HG02642 (cell line): ENCODE measurements around the gene SBNO2.
A peak's percentile ranks its signal among the peaks of the same experiment; 100 is the strongest.
"Not testable (repeated sequence)": the region's sequence is repeated elsewhere in the genome, so short reads cannot be mapped to it uniquely, and the experiment has no call there.

ENCODE experiments used
- ATAC-seq: cut with Tn5 transposase; IDR thresholded peaks from one replicate; pipeline ENCODE4 v1.9.1; 2021; ENCODE audit warnings: mild to moderate bottlenecking; ENCODE audit not compliant: unreplicated experiment, poor library complexity

The SBNO2 gene

DNA sequence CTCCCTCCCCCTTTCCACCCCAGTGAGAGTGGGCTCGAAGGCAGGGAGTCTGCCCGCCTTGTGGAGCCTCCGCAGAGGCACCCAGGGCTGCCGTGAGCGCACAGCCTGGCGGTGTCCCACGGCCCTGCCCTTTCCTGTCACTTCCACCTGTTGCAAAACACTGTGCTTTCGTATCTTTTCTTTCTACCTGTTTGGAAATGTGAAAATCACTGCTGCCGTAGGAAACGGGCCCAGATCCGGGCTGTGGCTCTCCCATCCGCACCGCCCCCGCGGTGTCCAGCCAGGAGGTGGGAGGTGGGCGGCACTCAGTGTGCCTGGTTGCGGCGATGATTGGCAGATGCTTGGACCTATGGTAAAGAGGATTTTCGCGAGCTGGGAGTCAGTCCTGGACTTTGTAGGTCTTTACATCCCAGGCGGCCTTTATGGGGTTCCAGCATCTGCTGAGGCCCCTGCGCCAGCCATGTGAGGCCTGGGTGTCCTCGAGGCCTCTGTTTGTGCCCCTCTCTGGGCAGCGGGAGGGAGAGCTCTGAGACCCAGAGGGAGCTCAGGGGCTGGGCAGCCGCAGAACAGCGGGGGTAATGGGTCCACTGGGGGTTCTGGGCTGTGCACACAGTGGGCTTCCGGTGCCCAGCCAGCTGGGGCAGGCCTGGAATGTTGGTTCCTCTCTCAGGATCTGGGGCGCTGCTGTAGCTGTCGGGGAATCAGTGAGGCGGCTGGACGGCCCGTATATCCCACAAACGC, 37.6 kb upstream of the SBNO2 start:
- ATAC-seq = no peak

DNA sequence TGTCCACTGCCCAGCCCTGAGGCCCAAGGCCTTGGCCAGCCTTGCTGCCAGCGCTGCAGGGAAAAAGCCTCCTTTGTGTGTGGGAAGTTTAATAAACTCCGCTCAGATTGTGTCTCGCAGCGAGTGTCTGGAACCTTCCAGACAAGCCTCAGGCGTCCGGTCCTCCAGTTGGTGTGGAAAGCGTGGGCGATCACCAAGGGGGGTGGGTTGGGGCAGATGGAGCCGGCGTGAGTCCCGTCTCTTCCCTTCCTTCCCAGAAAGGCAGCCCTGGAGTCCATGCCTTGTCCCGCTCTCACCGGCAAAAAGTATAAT, 36.1 kb upstream of the SBNO2 start:
- no peak for ATAC-seq

DNA sequence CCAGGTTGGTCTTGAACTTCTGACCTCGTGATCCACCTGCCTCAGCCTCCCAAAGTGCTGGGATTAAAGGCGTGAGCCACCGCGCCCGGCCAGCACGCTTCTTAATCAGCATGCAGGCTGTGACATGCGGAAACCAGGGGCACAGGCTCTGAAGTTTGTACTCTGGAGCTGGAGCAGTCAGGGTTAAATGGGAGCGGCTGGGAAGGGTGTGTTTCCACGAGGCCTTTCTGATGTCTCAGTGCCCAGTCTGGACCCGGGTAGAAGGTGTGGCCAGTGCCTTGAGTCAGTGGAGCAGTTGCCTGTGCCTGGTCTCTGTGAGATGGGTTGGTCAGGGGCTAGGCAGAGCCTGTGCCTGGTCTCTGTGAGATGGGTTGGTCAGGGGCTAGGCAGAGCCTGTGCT, 34.8 kb upstream of the SBNO2 start:
- not testable (repeated sequence) for ATAC-seq

DNA sequence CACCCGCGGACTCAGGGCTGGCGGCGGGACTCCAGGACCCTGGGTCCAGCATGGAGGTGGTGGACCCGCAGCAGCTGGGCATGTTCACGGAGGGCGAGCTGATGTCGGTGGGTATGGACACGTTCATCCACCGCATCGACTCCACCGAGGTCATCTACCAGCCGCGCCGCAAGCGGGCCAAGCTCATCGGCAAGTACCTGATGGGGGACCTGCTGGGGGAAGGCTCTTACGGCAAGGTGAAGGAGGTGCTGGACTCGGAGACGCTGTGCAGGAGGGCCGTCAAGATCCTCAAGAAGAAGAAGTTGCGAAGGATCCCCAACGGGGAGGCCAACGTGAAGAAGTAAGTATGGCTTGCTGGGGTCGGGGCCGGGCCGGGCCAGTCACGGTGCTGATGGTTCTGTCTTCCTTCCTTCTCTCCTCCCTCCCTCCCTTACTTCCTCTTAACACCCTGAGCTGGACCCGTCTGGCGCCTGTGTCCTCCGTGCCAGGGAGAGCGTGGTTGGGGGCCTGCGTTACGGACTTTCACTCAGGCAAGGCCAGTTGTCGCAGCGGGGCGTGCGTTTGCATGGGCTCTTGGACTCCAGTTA, 32.9 kb upstream of the SBNO2 start:
- no peak for ATAC-seq

DNA sequence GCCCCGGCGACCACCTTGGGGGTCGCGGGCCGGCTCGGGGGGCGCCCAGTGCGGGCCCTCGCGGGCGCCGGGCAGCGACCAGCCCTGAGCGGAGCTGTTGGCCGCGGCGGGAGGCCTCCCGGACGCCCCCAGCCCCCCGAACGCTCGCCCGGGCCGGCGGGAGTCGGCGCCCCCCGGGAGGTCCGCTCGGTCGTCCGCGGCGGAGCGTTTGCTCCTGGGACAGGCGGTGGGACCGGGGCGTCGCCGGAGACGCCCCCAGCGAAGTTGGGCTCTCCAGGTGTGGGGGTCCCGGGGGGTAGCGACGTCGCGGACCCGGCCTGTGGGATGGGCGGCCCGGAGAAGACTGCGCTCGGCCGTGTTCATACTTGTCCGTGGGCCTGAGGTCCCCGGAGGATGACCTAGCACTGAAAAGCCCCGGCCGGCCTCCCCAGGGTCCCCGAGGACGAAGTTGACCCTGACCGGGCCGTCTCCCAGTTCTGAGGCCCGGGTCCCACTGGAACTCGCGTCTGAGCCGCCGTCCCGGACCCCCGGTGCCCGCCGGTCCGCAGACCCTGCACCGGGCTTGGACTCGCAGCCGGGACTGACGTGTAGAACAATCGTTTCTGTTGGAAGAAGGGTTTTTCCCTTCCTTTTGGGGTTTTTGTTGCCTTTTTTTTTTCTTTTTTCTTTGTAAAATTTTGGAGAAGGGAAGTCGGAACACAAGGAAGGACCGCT, 32.2 kb upstream of the SBNO2 start:
- ATAC-seq = no peak

DNA sequence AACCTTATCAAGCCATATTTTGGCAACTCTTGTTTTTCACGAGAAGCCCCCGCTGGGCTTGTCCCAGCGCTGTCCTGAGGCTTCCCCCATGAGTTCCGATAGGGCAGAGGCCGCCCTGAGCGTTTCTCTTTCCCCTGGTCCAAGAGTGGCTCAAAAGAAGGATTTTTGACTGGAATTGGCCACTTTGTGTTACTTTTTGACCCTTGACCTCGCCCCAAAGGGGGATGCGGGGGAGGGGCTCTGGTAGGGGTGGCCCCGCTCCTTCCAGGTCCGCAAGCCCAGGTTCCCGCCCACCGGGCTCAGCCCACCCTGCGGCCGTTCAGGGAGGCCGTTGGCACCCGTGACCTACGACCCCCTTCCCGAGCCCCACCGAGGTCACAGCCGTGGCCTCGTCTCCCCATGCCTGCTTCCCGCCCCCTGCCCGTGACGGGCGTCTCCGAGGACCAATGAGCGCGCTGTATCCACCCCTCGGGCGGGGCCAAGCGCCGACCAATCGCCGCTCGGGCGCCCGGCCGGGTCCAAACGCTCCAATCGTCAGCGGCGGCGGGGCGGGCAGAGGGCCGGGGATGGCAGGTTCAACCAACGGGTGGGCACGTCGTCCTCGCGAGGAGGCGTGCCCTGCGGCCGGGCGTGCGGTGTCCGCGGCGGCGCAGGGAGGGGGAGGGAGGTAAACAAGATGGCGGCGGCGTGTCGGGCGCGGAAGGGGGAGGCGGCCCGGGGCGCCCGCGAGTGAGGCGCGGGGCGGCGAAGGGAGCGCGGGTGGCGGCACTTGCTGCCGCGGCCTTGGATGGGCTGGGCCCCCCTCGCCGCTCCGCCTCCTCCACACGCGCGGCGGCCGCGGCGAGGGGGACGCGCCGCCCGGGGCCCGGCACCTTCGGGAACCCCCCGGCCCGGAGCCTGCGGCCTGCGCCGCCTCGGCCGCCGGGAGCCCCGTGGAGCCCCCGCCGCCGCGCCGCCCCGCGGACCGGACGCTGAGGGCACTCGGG, 31.3 kb upstream of the SBNO2 start, which contains the start of gene STK11:
STK11 (plus strand) TSS at position 665 of the 986 bp plus-strand sequence. CDS start 1,136 bp downstream, outside the sequence.
- peak; percentile 89 for ATAC-seq

DNA sequence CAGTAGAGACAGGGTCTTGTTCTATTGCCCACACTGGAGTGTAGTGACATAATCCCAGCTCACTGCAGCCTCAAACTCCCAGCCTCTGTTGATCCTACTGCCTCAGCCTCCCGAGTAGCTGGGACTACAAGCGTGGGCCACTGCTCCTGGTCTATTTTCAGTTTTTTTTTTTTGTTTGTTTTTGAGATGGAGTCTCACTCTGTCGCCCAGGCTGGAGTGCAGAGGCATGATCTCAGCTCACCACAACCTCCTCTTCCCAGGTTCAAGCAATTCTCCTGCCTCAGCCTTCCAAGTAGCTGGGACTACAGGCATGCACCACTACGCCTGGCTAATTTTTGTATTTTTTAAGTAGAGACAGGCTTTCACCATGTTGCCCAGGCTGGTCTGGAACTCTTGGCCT, 26.5 kb upstream of the SBNO2 start:
- ATAC-seq = not testable (repeated sequence)

DNA sequence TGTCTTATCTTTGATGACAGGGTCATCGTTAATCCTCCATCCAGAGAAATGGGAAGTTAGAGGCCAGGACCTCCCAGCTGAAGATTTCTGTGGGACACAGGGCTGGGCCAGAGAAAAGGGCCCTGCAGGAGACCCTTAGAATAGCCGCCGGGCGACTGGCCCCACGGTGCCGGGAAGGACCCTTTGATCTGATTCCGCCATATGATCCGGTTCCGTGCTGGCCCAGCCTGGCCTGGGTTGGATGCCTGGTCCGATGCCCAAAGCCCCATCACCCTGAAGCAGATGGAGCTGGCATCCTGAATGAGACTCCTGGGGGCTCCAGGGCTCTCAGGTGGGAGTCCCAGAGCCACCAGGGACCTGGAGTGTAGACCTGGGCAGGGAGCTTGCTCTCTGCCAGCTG, 25.5 kb upstream of the SBNO2 start:
- ATAC-seq = no peak

DNA sequence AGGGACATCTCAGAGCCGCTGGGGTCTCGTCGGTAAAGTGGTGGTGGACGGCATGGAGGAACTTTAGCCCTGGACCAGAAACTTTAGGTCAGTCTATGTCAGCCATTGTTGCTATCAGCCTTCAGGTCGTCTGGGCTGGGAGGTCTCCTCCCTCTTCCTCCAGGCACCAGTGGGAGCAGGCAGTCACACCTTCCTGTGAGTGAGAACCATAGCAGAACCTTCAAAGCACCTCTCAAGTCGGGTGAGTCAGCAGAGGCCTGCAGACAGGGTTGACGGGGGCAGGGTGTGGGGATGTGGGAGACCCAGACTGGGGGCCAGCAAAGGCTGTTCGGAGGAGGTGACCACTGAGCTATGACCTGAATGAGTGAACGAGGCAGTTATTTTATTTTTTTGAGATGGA, 15.4 kb upstream of the SBNO2 start:
- no peak for ATAC-seq

DNA sequence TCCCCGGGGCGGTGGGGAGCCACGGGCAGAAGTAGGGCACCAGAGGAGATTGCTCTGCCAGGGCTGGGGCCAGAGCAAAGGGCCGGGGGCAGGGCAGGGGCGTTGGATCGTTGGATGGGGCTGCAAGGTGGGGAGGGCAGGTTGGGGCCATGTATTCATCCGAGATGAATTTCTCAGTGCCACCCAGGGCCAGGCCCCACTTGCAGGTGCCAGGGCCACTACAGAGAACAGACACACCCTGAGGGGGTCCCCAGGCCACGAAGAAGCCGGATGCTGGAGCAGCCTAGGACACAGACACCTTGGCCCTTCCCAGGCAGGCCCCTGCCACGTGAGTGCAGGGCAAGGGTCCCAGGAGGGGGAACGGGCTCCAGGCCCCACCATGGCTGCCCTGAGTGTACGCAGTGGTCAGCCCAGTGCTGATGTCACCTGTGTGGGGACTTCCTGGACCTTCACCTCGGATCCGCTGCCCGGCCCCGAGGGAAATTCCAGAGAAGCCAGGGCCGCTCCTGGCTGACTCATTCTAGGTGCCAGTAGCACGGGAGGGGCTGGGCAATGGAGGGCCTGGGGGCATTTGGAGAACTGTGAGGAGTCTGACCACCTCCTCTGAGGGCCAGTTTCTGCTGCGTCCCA, 9.6 kb upstream of the SBNO2 start:
- no peak for ATAC-seq

DNA sequence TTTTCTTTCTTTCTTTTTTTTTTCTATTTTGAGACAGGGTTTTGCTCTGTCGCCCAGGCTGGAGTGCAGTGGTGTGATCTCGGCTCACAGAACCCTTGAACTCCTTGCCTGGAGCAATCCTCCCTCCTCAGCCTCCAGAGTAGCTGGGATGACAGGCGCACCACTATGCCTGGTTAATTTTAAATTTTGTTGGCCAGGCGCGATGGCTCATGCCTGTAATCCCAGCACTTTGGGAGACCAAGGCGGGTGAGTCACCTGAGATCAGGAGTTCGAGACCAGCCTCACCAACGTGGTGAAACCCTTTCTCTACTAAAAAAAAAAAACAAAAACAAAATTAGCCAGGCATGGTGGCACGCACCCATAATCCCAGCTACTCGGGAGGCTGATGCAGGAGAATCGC, 8.7 kb upstream of the SBNO2 start:
- no peak for ATAC-seq

DNA sequence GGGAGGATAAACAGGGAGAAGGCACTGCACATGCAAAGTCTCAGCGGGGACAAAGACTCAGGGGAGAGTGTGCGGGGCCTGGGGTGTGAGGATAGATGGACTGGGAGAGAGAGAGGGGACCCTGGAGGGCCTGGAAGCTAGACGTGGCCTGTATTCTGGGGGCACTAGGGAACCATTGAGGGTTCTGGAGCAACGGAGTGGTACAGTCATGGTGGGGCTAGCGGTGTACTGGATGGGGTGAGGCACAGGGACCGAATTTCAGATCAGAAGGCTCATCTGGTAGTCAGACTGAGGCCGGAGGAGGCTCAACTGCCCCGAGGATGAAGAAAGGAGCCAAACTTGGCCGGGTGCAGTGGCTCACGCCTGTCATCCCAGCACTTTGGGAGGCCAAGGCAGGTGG, 8.0 kb upstream of the SBNO2 start:
- ATAC-seq = no peak

DNA sequence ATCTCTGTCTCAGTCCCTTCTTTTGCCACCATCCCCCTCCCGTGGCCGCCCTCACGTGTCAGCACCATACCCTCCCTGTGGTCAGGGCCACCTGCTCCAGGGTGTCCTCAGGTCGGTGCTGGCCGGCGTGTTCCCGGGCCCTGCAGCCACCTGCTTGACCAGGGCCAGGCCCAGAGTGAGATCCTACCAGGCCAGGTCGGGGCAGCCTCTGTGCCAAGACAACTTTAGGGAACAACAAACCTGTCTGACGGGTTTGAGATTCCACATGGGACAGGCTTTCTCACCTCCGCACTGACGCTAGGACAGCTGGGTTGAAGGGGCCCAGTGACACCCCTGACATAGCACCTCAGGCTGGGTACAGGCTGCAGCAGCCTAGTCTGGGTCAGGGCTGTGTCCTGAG, 7.5 kb upstream of the SBNO2 start:
- no peak for ATAC-seq

DNA sequence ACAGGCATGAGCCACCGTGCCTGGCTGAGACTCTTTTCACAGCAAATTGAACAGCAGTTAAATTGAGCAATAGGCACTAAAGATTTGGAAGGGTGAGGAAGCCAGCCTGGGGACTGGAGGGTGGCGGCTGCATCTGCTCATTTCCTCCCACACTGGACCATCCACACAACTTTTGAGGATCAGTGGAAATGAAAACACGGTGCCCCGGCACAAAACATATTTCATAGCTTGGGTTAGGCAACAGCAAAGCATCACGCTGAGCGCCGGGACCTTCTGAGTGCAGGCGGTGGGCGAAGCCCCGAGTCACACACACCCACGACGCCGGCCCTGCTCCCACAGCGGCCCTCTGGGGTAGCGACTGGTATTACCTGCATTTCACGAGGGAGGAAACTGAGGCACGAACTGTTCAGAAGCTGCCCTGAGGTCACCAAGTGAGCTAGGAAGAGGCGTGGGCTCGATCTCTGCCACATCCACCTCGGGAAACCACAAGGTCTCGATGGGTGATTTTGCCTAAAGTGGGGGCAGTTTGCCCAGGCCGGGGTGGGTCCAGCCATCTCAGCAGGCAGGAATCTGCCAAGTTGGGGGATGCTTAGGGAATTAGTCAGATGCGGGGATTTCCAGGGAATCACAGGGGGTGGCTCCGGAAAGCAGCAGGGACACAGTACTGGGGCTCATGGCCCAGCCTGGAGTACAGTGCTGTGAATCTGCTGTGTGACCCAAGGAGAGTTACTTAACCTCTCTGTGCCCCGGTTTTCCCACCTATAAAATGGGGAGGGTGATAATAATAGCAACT, 3.5 kb upstream of the SBNO2 start:
- ATAC-seq = no peak

DNA sequence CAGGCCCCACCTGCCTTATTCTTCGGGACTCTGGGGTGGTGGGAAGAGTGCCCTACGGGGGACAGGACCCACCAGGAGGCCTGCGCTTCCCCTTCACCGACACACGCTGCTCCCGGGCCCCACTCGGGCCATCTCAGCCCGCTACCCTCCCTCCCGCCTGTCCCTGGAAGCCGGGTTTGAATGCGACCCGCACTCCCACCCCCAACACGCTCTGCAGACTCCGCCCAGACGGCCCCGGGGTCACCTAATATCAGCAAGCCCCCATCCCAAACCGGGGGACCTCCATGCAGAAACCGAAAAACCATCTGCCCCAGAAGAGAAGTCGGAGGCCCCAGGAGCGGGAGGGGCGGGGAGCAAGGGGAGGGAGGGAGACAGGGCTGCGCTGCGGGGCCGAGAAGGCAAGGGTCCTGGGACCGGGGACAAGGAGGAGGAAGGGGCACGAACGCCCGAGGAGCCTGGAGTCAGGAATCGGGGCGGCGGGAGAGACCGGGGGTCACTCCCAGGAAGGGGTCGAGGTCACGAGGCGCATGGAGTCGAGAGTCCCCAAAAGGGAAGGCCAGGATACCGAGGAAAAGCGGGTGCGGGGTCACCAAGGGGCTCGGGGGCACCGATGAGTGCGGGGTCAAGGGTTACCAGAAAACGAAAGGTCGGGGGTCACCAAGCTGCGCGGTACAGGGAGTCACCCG, 766 bp downstream of the SBNO2 start:
- ATAC-seq = no peak

DNA sequence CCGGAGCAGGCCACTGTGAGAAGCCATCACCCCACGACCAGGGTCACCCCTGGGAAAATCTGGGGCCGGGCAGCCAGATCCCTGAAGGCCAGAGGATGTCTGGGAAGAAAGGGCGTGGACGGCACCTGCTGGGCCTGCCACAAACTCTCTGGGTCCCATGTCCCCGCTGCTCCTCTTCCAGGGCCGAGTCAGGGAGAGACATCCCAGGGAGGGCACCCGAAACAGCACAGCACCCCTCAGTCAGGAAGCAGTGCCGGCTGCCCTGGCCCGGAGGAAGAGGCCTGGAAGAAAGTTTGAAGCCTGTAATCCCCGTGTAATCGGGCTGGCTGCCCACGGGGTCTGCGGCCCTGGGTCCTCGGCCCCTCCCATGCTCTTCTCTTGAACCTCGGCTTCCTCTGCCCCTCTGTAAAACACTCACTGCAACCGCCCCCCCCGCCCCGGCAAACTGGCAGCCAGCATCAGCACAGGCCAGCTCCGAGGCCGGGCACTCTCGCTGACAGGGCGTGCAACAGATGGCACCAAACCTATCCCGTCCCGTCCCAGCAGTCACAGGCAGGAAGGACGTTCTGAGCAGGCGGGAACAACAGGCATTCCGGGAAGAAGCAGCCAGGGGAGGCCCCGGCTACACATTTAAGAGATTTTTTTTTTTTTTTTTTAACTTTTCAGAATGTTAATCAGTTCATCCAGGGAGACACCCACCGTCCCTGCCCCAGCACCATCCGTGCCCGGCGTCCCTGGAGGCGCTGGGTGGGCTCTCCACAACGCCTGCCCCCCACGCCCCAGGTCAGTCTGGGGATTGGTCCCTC, 1.5 kb downstream of the SBNO2 start:
- ATAC-seq = no peak

DNA sequence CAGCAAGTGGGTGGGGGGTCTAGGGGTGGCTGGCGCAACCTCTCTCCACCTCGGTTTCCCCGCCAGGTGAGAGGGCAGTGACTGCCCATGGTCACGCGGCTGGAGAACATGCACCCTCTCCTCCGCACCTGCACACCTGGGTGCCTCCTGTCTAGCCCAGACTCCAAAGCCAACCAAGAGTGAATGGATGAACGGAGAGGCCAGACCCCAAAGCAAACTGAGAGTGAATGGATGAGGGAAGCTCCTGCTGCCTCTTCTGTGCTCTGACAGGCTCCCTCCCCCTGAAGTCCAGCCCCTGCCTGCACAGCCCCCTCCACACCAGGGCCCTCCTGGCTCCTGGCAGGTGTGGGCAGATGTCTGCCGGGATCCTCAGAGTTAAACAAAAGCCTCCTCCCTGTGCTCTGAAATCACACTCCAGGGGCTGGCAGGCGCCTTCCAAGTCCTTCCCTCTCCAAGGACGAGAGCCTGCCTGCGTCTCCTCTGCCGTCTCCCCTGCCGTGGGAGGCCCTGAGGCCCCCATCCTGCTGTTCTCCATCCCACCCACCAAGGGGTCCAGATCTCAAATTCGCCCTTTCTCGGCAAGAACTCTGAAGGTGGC, 2.2 kb downstream of the SBNO2 start:
- no peak for ATAC-seq
